ENCODE results near the gene HSD17B13.

- TF ChIP-seq CTCF (IDR thresholded peaks at IDR 0.05) (no peak), POLR2A (IDR thresholded peaks at IDR 0.05) (no peak)
Observed at GRCh38 chr4:87339440-87339839, 16.8 kb upstream of the HSD17B13 start.

All from uterus (tissue), 2 donors.